Right lobe of liver (tissue), 6 donors: Measurements from ENCODE around the gene BTD. TPM values are rescaled to one million over a fixed set of nuclear protein-coding genes. Genes with fewer than 3 reads are reported as not detected.
"Not testable (repeated sequence)": the region's sequence is repeated elsewhere in the genome, so short reads cannot be mapped to it uniquely, and the experiment has no call there.

Experiments
- ATAC-seq, 4 donors: fragments of 200-7000 bp; cut with Tn5 transposase; one replicate each; pipeline ENCODE4 v1.9.1; 2020; ENCODE audit warnings: mild to moderate bottlenecking in 4 of 4, moderate library complexity in 4 of 4
- DNase-seq, 3 donors: peaks; one replicate each; pipeline ENCODE4 v3.0.0-alpha.2; 2020
- H3K27ac ChIP-seq, 3 donors: fragments of 200-600 bp; one replicate each; pipeline ENCODE4 v1.8.0; 2022
- H3K27me3 ChIP-seq, 2 donors: fragments of 200-600 bp; one replicate each; pipeline ENCODE4 v1.8.0; 2022
- H3K36me3 ChIP-seq, 4 donors: fragments of 200-600 bp; sonication (generic) in 1 of 4; one replicate each; pipeline versions ENCODE4 v1.5.1 to v1.8.0; 2017 to 2022; ENCODE audit warnings: control low read depth in 1 of 4
- H3K4me1 ChIP-seq, 4 donors: fragments of 200-600 bp; sonication (generic) in 1 of 4; one replicate each; pipeline versions ENCODE4 v1.5.1 to v1.8.0; 2017 to 2022; ENCODE audit warnings: control low read depth in 1 of 4
- H3K4me3 ChIP-seq, 3 donors: fragments of 200-600 bp; one replicate each; pipeline ENCODE4 v1.8.0; 2022
- H3K9me3 ChIP-seq, 4 donors: fragments of 200-600 bp; sonication (generic) in 1 of 4; one replicate each; pipeline versions ENCODE4 v1.5.1 to v1.8.0; 2017 to 2022; ENCODE audit warnings: control low read depth in 1 of 4
- POLR2A ChIP-seq: fragments of 450-650 bp; IDR thresholded peaks from one replicate; pipeline ENCODE4 v1.6.1; 2017; ENCODE audit warnings: antibody characterized with exemption, mild to moderate bottlenecking
- WGBS: methylation state at CpG from one replicate; pipeline ENCODE4 v1.1.6; 2018; ENCODE audit warnings: low coverage, low lambda C conversion rate; ENCODE audit not compliant: insufficient coverage; ENCODE audit errors: missing lambda C conversion rate; 5-methylcytosine and 5-hydroxymethylcytosine counted together
- intact Hi-C, 2 donors: fragments of 100-400 bp; cut with DNase I; formaldehyde crosslinking; loops; one replicate each; pipeline versions ENCODE4 v1.11.2 to v1.14.1; 2022
- total RNA-seq, 6 experiments: library from RNA; depleted of rRNA in 2 of 6; stranded (reverse); fragments of >200 nt in 2 of 6; fragmentation: NEBNext Ultra II Directional in 3 of 6; extraction: Animal tissue kit (Norgen Biotek cat#: 25700) in 3 of 6; gene quantifications; one replicate each; pipeline versions ENCODE4 v1.1.0 to v1.2.4, GENCODE V29; 2016 to 2023
- TF ChIP-seq, protein P1 (sequence below), 4 donors: fragments of 200-600 bp in 3 of 4; fragments of 450-650 bp in 1 of 4; IDR thresholded peaks; one replicate each; pipeline versions ENCODE4 v1.5.1 to v1.8.0; 2016 to 2022; ENCODE audit warnings: antibody characterized with exemption in 4 of 4, mild to moderate bottlenecking in 2 of 4
- donor health status: DM: no; HTN: yes; CAD: no.
- donor health status: DM: no; HTN: no; CAD: no.
- donor health status: DM: no; HTN: no; CAD: no.
- donor health status: DM: no; HTN: yes; CAD: no.
- donor health status: DM: no; HTN: yes; CAD: no.

The BTD gene
- total RNA-seq, 6 experiments from 2014 or later: 47.5 to 70.3 (median 54.5) TPM

GRCh38 chr3:15591928-15592327 is 9.6 kb upstream of the BTD start:
- no peaks in the 10 kb centered on the region for H3K9me3 ChIP-seq
- H3K27ac ChIP-seq: peak overlapping the region in 2 of 3 donors; percentile 35 to 73
- WGBS: 55% methylated on average over 21 of the region's 21 CpGs
- H3K36me3 ChIP-seq: peaks cover 0 to 40% (median 3%) of the 10 kb centered on the region in 4 donors
- TF ChIP-seq, protein P1, sequence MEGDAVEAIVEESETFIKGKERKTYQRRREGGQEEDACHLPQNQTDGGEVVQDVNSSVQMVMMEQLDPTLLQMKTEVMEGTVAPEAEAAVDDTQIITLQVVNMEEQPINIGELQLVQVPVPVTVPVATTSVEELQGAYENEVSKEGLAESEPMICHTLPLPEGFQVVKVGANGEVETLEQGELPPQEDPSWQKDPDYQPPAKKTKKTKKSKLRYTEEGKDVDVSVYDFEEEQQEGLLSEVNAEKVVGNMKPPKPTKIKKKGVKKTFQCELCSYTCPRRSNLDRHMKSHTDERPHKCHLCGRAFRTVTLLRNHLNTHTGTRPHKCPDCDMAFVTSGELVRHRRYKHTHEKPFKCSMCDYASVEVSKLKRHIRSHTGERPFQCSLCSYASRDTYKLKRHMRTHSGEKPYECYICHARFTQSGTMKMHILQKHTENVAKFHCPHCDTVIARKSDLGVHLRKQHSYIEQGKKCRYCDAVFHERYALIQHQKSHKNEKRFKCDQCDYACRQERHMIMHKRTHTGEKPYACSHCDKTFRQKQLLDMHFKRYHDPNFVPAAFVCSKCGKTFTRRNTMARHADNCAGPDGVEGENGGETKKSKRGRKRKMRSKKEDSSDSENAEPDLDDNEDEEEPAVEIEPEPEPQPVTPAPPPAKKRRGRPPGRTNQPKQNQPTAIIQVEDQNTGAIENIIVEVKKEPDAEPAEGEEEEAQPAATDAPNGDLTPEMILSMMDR (IDR thresholded peaks at IDR 0.05): no peak
- no peak for TF ChIP-seq POLR2A
- intact Hi-C loops: no loop called here
- H3K4me1 ChIP-seq: peaks cover 0 to 10% (median 0%) of the 10 kb centered on the region in 4 donors
- ATAC-seq (no peak), DNase-seq (no peak)
- no peak overlapping the region for H3K4me3 ChIP-seq
- no peaks in the 10 kb centered on the region for H3K27me3 ChIP-seq

DNA sequence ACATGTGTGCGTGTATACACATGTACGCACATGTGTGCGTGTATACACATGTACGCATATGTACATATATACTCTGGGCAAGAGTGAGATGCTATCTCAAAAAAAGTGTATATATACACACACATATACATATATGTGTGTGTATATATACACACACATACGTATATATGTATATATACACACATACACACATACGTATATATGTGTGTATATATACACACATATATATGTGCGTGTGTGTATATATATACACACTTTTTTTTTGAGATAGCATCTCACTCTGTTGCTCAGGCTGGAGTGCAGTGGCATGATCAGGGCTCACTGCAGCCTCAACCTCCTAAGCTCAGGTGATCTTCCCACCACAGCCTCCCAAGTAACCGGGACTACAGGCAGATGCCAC is 8.6 kb upstream of the BTD start:
- intact Hi-C loops: no loop called here

DNA sequence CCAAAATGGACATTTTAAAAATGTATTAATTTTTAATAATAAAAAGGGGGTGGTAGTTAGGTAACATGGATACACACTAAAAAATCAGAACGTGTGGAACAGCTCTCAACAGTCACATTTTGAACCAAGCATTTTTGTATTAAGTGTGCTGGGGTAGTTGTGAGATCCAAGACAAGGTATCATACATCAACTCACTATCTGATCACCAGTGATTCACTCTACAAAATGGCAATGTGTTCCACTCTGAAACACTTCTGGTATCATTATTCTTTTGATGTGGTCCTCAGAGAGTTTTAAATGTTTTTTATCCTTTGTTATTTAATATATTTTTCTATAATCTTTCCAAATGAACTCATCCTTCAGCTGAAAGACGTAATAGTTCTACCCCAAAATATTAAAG is 5.6 kb upstream of the BTD start:
- ATAC-seq: no peak
- no peak for TF ChIP-seq POLR2A
- TF ChIP-seq, protein P1 (IDR thresholded peaks at IDR 0.05): no peak
- Histone ChIP-seq H3K36me3 (peaks cover 0 to 27% (median 0%) of the 10 kb centered on the region in 4 donors), H3K9me3 (no peaks in the 10 kb centered on the region), H3K4me3 (no peak overlapping the region), H3K4me1 (peaks cover 0 to 44% (median 4%) of the 10 kb centered on the region in 4 donors), H3K27ac (no peak overlapping the region), H3K27me3 (no peaks in the 10 kb centered on the region)
- intact Hi-C loops: no loop called here
- DNase-seq: no peak
- 88% methylated on average over 2 of the region's 2 CpGs for WGBS

More for the DNA sequence above, 8.6 kb upstream of the BTD start:
- H3K9me3 ChIP-seq: no peaks in the 10 kb centered on the region
- peaks cover 0 to 34% (median 3%) of the 10 kb centered on the region in 4 donors for H3K36me3 ChIP-seq
- no peak overlapping the region for H3K27ac ChIP-seq
- no peak overlapping the region for H3K4me3 ChIP-seq
- no peak for ATAC-seq
- no peak for DNase-seq
- WGBS: 68% methylated on average over 7 of the region's 8 CpGs
- peaks cover 0 to 20% (median 0%) of the 10 kb centered on the region in 4 donors for H3K4me1 ChIP-seq
- no peaks in the 10 kb centered on the region for H3K27me3 ChIP-seq
- TF ChIP-seq POLR2A: no peak
- TF ChIP-seq, protein P1 (IDR thresholded peaks at IDR 0.05): no peak

GRCh38 chr3:15601046-15601398 is 523 bp upstream of the BTD start:
- peaks cover 0 to 71% (median 18%) of the 10 kb centered on the region in 4 donors for H3K4me1 ChIP-seq
- ATAC-seq: peak in 1 of 4 donors; percentile 1
- TF ChIP-seq, protein P1 (IDR thresholded peaks at IDR 0.05): no peak
- no peak for TF ChIP-seq POLR2A

DNA sequence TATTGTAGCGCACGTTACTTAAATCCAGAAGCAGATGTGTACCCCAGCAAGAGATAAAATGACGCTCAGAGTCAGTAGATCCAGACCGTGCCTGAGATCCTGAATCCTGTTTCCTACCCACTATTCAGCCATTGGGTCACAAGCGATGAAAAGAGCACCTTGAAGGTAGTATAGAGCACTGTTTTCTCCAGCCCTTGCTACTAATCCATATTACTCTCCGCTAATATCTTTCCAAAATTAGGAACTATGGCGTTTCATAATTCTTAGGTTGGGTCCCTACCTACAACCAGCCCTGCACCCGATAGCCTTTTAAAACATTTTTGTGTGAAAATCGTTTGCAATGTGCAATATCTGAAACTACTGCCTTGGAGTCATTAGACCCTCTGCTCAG is 596 bp downstream of the BTD start:
- no peaks in the 10 kb centered on the region for H3K9me3 ChIP-seq
- WGBS: under 1% methylated on average over 9 of the region's 9 CpGs
- H3K36me3 ChIP-seq: peaks cover 0 to 7% (median 0%) of the 10 kb centered on the region in 4 donors
- DNase-seq (no peak), ATAC-seq (peak; percentile 3 to 7 (median 5))
- intact Hi-C loops: no loop called here
- H3K27me3 ChIP-seq: no peaks in the 10 kb centered on the region
- H3K4me1 ChIP-seq: peaks cover 0 to 78% (median 24%) of the 10 kb centered on the region in 4 donors
- H3K4me3 ChIP-seq: peak overlapping the region; percentile 72 to 85 (median 77)
- peak overlapping the region; percentile 65 to 84 (median 69) for H3K27ac ChIP-seq
- TF ChIP-seq POLR2A: no peak
- TF ChIP-seq, protein P1 (IDR thresholded peaks at IDR 0.05): no peak

More at GRCh38 chr3:15601046-15601398, 523 bp upstream of the BTD start:
- 1% methylated on average over 19 of the region's 19 CpGs for WGBS
- no peaks in the 10 kb centered on the region for H3K9me3 ChIP-seq
- peak overlapping the region; percentile 65 to 84 (median 66) for H3K27ac ChIP-seq
- H3K4me3 ChIP-seq: peak overlapping the region; percentile 72 to 85 (median 77)
- DNase-seq: no peak
- intact Hi-C loops: no loop called here
- H3K36me3 ChIP-seq: peaks cover 0 to 10% (median 0%) of the 10 kb centered on the region in 4 donors
- no peaks in the 10 kb centered on the region for H3K27me3 ChIP-seq

GRCh38 chr3:15602816-15603215 is 1.3 kb downstream of the BTD start:
- H3K4me1 ChIP-seq: peaks cover 0 to 78% (median 28%) of the 10 kb centered on the region in 4 donors
- 79% methylated on average over 3 of the region's 3 CpGs for WGBS
- peak overlapping the region in 2 of 3 donors; percentile 77 to 85 for H3K4me3 ChIP-seq
- peak overlapping the region; percentile 65 to 84 (median 69) for H3K27ac ChIP-seq
- intact Hi-C loops, DNase-seq, H3K36me3 ChIP-seq, H3K27me3 ChIP-seq, ATAC-seq, H3K9me3 ChIP-seq: not testable (repeated sequence)

DNA sequence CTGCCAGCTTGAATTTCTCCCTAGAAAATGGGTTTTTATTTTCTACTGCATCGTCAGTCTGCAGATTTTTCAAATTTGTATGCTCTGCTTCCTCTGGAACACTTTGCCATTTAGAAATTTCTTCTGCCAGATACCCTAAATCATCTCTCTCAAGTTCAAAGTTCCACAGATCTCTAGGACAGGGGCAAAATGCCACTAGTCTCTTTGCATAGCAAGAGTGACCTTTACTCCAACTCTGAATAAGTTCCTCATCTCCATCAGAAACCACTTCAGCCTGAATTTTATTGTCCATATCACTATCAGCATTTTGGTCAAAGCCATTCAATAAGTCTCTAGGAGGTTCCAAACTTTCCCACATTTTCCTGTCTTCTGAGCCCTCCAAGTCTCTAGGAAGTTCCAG is 3.0 kb downstream of the BTD start:
- 43% methylated on average over 1 of the region's 1 CpG for WGBS
- H3K36me3 ChIP-seq, H3K9me3 ChIP-seq, H3K27me3 ChIP-seq, H3K4me3 ChIP-seq, intact Hi-C loops, DNase-seq, ATAC-seq: not testable (repeated sequence)
- H3K27ac ChIP-seq: peak overlapping the region; percentile 2 to 84 (median 30)
- peaks cover 0 to 79% (median 35%) of the 10 kb centered on the region in 4 donors for H3K4me1 ChIP-seq
